Stimulated activated CD4-positive, alpha-beta T cell treated with anti-CD3 and anti-CD28 coated beads, Interleukin-4, amount 100 ng/mL, for 4 hours (primary cell): ENCODE data around the gene UROC1.
A peak's percentile ranks its signal among the peaks of the same experiment; 100 is the strongest.

Experiments used
- DNase-seq, 2 experiments: peaks; one replicate each; pipeline ENCODE4 v3.0.0-alpha.2; 2020

The UROC1 gene

DNA sequence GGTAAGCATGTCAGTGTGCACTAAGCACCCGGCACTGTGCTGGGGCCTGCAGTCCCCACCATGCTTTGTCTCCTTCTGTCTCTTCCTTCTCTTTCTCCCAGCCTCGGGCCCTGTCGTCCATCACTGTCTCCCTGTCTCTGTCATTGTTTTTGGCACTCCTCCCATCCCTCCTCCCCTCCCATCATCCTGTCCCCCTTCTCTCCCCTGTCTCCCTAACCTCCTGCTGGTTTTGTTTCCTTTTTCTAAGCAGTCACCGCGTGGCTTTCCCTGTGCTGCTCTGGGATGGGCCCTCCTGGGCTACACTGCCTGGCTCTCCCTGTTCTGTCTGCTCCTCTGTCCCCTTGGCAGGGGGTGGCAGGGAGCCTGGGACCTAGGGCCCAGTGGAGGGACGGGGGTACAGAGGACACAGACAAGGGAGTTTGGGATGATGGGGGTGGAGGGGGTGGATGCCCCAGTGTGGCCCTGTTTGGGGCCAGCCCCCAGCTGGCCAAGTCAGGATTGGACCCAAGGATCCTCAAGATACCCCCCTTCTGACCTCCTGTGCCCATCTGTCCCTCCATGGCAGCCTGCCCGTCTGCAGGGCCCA lies 12.1 kb upstream of the UROC1 start:
- DNase-seq, result no peak

DNA sequence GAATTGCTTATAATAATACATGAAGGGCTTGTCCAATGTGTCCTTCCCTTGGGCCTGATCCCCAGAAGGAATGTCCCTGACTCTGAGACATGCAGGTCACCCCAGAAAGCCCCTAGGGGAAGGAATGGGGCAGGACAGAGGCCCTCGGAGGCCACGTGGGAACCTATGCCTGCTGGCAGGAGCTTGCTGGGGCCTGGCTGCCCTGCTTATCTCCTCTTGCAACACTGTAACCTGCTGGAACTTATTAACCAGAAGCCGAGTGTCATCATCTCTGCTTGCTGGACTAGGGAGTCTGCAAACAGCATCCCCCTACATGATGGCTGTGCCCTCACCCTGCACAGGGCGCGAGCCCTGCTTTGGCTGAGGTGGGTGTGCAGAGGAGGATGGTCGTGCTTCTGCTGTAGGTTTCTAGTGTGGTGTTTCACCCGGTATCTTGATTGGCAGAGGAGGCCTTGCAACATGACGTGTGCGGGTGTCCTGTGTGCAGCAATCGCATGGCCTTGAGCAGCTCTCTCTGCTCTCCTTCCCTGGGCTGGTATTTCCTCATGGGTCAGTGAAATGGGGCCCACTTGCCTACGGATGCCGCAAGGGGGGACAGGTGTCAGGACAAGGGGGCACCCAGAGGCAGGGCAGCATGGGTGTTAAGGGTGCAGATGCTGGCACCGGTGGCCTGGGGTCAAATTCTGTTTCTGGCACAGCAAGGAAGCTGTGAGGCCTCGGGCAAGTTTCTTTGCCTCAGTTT lies 11.4 kb upstream of the UROC1 start:
- DNase-seq, result no peak

DNA sequence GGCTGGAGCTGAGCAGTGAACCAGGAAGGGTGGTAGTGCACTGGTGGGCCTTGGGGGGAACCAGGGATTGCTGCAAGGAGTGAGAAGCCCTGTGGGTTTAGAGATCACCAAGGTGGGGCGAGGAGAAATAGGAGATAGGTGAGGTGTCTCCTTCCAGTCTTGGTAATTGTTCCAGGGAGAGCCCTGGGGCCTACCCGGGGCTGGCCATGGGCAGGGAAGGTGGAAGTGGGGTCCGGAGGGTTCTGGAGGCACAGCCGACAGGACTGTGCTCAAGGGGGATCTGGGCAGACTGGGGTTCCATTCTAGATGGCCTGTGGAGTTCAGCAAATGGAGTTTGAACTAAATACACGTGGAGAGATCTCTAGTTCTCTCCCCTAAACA lies 10.8 kb upstream of the UROC1 start:
- DNase-seq, result no peak

GRCh38 chr3:126527455-126528211 lies 10.1 kb upstream of the UROC1 start:
- no peak for DNase-seq

- no peak for DNase-seq
These were observed 9.4 kb upstream of the UROC1 start for GRCh38 chr3:126527006-126527405.

DNA sequence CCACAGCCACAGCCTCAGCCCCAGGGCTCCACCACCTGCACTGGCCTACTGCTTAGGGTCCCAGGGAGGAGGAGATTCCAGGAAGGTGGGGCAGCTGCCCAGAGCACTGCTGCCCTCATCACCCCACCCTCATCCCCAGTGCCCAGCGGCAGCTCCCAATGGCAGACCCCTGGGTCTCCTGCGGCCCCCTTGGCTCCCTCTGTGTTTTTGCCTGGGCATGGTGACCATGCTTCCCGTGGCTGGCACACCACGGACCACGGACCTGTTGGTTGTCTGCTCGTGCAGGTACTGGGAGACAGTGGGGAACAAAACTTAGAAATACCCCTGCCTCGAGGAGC lies 9.1 kb upstream of the UROC1 start:
- DNase-seq, result no peak

GRCh38 chr3:126525853-126526667 lies 8.5 kb upstream of the UROC1 start:
- no peak for DNase-seq

GRCh38 chr3:126525091-126525852 lies 7.7 kb upstream of the UROC1 start:
- DNase-seq, result no peak

GRCh38 chr3:126524429-126524988 lies 6.9 kb upstream of the UROC1 start:
- DNase-seq, result no peak

DNA sequence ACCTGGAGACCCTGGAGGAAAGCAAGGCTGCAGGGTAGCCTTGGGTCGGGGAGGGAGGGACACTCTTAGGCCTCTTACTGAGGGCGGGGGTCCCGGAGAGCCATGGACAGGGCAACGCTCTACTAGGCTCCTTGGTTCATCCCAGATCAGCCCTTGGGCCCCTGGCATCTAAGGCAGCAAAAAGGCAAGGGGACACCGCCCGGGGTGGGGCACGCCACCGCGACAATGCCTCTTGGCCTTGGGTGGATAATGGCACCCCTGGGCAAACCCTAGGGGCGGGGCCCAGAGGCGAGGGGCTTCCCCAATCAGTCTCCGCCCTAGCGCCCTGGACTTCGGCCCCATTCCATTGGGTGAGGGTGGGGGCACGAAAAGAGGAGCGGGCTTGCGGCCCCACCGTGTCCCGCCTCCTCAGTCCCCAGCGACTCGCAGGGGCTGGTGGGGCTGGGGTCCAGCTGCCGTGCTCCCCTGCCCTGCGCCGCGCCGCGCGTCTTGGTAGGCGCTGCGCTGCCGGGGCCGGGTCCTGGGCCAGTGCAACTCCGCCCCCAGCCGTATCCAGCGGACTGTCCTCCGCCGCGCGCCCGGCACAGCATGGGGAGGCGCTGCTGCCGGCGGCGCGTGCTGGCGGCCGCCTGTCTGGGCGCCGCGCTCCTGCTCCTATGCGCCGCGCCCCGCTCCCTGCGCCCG lies 6.3 kb upstream of the UROC1 start, which contains the start of gene CHST13:
Gene CHST13 (plus strand): TSS at position 411 of the 684 bp plus-strand sequence. CDS start 178 bp downstream, at position 589.
- DNase-seq, result no peak

- peak; percentile 17 to 26 for DNase-seq
These were observed 4.8 kb upstream of the UROC1 start for GRCh38 chr3:126522363-126522788.

- DNase-seq, result no peak
These were observed 3.7 kb upstream of the UROC1 start for GRCh38 chr3:126521122-126521891.

- no peak for DNase-seq
These were observed 2.2 kb upstream of the UROC1 start for GRCh38 chr3:126519506-126520455.

- no peak for DNase-seq
These were observed 1.2 kb upstream of the UROC1 start for GRCh38 chr3:126518779-126519177.

- no peak for DNase-seq
These were observed 609 bp upstream of the UROC1 start for GRCh38 chr3:126517986-126518778.

DNA sequence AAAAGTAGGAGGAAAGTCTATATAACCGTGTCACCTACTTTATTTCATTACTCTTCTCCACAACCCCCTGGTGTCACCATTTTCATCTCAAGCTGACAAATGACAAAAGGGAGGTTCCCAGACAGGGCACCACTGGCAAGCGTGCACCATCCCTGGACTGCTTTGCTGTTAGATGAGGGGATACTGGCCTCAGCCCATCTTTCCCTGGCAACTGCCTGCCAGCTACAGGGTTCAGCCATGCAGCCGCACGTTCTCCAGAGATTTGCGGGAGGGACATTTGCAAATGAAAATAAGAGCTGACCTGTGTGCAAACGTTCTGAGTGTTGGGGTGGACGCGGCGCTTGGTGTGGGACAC lies 660 bp downstream of the UROC1 start:
- DNase-seq, result no peak

DNA sequence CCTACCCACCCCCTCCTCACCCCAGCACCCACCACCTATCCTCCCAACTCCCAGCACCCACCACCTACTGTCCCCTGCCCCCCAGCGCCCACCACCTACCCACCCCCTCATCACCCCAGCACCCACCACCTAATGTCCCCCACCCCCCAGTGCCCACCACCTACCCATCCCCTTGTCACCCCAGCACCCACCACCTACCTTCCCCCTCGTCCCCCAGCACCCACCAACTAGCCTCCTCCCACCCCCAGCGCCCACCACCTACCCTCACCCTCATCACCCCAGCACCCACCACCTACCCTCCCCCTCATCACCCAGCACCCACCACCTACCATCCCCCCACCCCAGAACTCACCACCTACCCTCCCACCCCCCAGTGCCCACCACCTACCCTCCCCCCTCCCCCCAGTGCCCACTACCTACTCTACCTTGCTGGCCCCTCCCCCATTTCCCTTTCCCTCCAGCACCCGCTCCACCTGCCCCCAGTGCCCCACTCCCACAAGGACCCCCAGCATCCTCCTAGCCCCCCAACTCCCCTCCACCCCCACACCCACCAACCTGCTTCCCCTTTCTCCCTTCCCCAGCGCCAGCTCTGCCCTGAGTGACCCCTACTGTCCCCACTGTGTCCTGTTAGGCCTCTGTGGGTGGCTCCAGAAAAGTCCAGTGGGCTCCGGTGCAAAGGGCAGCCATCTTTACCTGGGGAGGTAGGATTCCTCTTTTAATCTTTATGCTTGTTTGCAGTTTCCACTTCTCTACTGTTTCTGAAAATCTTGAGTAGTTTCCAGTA lies 1.2 kb downstream of the UROC1 start:
- no peak for DNase-seq
